ENCODE data around the gene PAX9. TPM values are rescaled to one million over a fixed set of nuclear protein-coding genes. Genes with fewer than 3 reads are reported as not detected.

PAX9 gene
- total and polyA plus RNA-seq, 7 donors: 0.13 to 1.4 (median 0.47) TPM

GRCh38 chr14:36649872-36650650, 11.6 kb upstream of the PAX9 start:
- Histone ChIP-seq H3K9me3 (no peaks in the 10 kb centered on the region), H3K27ac (no peak overlapping the region), H3K4me1 (peaks cover 17% of the 10 kb centered on the region), H3K36me3 (ENCODE audit: insufficient read depth in 1 of 2, low read depth in 1 of 2) (no peaks in the 10 kb centered on the region), H3K4me3 (no peak overlapping the region), H3K27me3 (ENCODE audit: insufficient read depth in 3 of 3, low read length in 2 of 3) (peaks cover 9 to 98% (median 39%) of the 10 kb centered on the region in 3 donors)
- TF ChIP-seq CTCF (IDR thresholded peaks at IDR 0.05): no peak
- ATAC-seq (no peak), DNase-seq (no peak)
- WGBS, 3 donors: 18 to 25% (median 25%) methylated on average over 4 of the region's 4 CpGs
- intact Hi-C loops (cut with DNase I): loop anchor here (5.0 to 10.0 kb wide), 3 partner anchors 145 to 502 kb away; no protein-coding TSS in a partner anchor

GRCh38 chr14:36652542-36653201, 9.0 kb upstream of the PAX9 start:
- H3K9me3 ChIP-seq: no peaks in the 10 kb centered on the region
- DNase-seq (no peak), ATAC-seq (no peak)
- H3K4me1 ChIP-seq: peaks cover 9% of the 10 kb centered on the region
- intact Hi-C loops (cut with DNase I): loop anchor here in 1 of 2 donors (10.0 kb wide), 1 partner anchor 148 kb away; no protein-coding TSS in a partner anchor
- peaks cover 9 to 100% (median 41%) of the 10 kb centered on the region in 3 donors for H3K27me3 ChIP-seq (ENCODE audit: insufficient read depth in 3 of 3, low read length in 2 of 3)
- H3K36me3 ChIP-seq (ENCODE audit: insufficient read depth in 1 of 2, low read depth in 1 of 2): no peaks in the 10 kb centered on the region
- H3K4me3 ChIP-seq: no peak overlapping the region
- no peak overlapping the region for H3K27ac ChIP-seq
- no peak for TF ChIP-seq CTCF (IDR thresholded peaks at IDR 0.05)

GRCh38 chr14:36653413-36653812, 8.2 kb upstream of the PAX9 start:
- H3K27ac ChIP-seq: no peak overlapping the region
- 31 to 42% (median 39%) methylated on average over 3 of the region's 3 CpGs for WGBS, 3 donors
- intact Hi-C loops (cut with DNase I): loop anchor here in 1 of 2 donors (10.0 kb wide), 1 partner anchor 149 kb away; no protein-coding TSS in a partner anchor
- ATAC-seq (no peak), DNase-seq (no peak)
- H3K4me1 ChIP-seq: peaks cover 2% of the 10 kb centered on the region
- H3K27me3 ChIP-seq (ENCODE audit: insufficient read depth in 3 of 3, low read length in 2 of 3): peaks cover 9 to 100% (median 38%) of the 10 kb centered on the region in 3 donors
- no peaks in the 10 kb centered on the region for H3K9me3 ChIP-seq
- TF ChIP-seq CTCF (IDR thresholded peaks at IDR 0.05): no peak
- no peaks in the 10 kb centered on the region for H3K36me3 ChIP-seq (ENCODE audit: insufficient read depth in 1 of 2, low read depth in 1 of 2)
- H3K4me3 ChIP-seq: no peak overlapping the region

- 10 to 14% (median 13%) methylated on average over 31 of the region's 31 CpGs for WGBS, 3 donors
- no peak for ATAC-seq
- DNase-seq: no peak
- Histone ChIP-seq H3K9me3 (no peaks in the 10 kb centered on the region), H3K27ac (no peak overlapping the region), H3K4me3 (no peak overlapping the region), H3K27me3 (ENCODE audit: insufficient read depth in 3 of 3, low read length in 2 of 3) (peaks cover 9 to 100% (median 41%) of the 10 kb centered on the region in 3 donors), H3K36me3 (ENCODE audit: insufficient read depth in 1 of 2, low read depth in 1 of 2) (no peaks in the 10 kb centered on the region), H3K4me1 (no peaks in the 10 kb centered on the region)
- TF ChIP-seq CTCF (IDR thresholded peaks at IDR 0.05): no peak
- intact Hi-C loops (cut with DNase I): loop anchor here in 1 of 2 donors (10.0 kb wide), 1 partner anchor 149 kb away; no protein-coding TSS in a partner anchor
These were observed 7.5 kb upstream of the PAX9 start for GRCh38 chr14:36653962-36654793.
